Activated CD4-positive, alpha-beta T cell treated with anti-CD3 and anti-CD28 coated beads, Interleukin-2, amount 50 U/mL, for 1 hour (primary cell): ENCODE measurements around the gene TMED1.
"Not testable (repeated sequence)": the region's sequence is repeated elsewhere in the genome, so short reads cannot be mapped to it uniquely, and the experiment has no call there.

Source experiments
- DNase-seq: peaks from one replicate; pipeline ENCODE4 v3.0.0-alpha.2; 2020

TMED1 gene

DNA sequence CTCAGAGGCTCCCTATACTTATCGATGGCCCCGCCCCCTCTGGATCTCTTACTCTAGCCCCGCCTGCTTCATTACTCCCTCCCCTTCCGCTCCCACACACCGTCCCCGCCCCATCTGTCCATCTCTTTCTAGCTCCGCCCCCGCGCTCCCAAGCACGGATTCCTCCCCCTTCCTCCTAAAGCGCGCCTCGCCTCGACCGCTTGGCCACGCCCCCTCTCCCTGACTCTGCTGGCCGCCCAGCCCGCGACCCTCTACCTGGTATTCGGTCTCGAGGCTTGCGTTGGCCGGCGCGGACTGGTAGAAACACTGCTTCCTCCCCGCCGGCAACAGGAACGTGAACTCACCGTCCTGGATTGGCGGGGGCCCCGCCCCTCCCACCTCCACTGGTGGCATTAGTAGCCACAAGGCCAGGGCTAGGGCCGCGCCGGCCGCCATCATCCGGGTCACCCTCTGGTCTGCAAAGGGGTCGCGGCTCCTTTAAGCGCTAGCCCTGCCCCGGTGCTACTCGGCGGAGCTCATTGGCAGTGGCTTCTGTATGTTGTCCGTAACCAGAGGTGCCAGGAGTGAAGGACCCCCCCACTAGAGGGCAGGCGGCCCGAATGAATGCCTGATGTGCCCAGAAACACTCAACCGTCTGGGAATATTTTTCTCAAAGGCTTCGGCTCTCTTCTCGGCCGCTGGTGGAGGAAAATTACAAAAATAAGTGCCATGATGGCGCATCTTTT is at the start of gene TMED1:
TMED1 (minus strand) TSS at position 459 of the 725 bp plus-strand sequence; CDS start at position 438, 21 bp downstream.
- DNase-seq, result peak; percentile 97

GRCh38 chr19:10885201-10886169 is 49.5 kb upstream of the TMED1 start:
- DNase-seq, result no peak

DNA sequence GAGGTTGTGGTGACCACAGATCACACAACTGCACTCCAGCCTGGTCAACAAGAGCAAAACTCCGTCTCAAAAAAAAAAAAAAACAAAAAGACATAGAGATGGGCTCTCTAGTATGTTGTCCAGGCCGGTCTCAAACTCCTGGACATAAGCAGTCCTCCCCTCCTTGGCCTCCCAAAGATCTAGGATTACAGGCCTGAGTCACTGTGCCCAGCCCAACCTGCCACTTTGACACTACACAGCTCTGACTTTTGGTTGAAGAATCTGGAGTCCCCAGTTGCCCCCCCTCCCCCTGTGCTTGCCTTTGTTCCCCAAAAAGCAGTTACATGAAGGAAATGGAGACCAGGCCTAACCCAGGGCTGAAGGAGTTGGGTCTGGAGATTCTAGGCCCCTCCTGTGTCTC is 48.3 kb upstream of the TMED1 start:
- DNase-seq, result no peak

GRCh38 chr19:10882108-10882457 is 46.1 kb upstream of the TMED1 start:
- DNase-seq, result no peak

DNA sequence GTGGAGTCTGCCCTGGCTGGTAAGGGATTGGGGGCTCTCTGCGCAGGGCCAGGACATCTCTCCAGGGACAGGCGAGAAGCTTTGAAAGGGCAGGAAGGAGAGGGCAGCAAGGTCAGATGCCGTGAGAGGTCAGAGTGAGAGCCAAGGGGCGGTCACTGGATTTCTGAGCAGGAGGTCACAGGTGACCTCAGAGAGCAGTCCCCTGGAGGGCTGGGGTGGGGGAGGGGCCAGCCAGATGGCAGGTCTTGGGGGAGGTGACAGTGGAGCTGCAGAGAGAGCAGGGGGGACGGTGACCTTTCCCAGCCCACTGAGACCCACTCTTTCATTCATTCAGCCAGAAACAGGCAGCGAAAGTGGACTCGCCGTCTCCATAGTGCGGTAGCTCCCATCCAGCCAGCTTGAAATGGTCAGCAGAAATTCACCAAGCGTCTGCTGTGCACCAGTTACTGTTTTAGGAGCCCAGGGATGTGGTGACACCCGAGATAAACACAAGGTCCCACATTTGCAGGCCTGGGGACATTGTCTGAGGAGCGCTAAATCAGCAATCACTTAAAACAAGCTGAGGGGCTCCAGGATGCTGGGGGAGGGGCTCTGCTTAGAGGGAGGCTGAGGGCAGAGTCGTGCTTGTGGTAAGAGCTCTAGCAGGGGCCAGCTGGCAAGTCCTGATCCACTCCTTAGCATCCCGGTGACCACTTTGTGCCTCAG is 45.5 kb upstream of the TMED1 start:
- no peak for DNase-seq

DNA sequence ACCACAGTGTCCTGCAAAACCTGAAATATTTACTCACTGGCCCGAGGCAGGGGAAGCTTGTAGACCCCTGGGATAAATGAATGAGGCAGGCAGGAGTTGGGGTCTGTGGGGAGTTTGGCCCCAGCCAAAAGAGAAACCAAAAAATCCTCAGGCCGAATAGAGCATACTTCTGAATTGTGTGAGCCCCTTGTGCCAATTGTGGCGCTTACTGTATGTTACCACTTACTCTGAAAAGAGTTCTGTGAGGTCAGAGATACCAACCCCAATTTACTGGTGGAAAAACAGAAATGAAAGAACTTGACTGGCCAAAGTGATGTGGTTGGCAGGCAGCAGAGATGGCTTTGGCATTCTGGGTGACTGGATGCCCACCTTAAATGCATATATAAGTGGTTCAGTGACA is 42.2 kb upstream of the TMED1 start:
- no peak for DNase-seq

GRCh38 chr19:10877608-10878007 is 41.6 kb upstream of the TMED1 start:
- DNase-seq, result not testable (repeated sequence)

- no peak for DNase-seq
Observed at GRCh38 chr19:10876459-10877240, 40.6 kb upstream of the TMED1 start.

DNA sequence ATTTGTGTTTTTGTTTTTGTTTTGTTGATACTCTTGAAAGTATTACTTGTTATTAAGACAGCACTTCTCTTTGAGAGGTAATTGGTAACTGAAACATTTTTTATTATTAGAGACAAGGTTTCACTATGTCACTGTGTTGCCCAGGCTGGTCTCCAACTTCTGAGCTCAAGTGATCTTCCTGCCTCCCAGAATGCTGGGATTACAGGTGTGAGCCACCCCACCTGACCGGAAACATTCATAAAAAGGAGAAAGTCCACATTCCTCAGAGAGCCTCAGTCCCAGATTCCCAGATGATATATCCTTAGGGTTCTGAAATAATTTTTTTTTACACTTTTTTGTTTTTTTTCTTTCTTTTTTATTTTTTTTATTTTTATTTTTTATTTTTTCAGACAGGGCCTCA is 38.0 kb upstream of the TMED1 start:
- no peak for DNase-seq

DNA sequence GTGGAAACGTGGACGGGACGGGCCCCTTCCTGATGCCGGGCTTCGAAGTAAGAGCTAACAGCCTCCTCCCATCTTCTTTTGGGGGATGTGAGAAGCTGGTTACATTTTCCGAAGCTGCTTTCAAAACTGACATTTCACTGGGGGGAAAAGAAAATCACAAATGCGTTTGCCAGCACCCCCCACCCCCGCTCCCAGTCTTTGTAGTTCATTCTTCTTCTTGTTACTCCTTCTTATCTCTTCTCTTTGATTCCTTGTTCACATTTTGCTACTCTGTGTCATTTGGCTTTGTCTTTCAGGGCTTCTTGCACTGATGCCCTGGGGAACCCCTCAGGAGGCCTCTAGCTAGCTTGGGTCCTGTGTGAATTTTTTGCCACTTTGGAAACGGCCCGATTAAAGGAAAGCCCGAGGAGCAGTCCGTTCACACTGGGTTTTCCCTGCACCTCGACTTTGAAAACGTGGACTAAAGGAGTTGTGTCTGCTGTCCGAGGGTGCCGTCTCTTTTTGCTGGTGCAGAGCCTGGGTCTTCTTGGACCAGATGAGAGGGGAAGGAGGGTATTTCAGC is 36.6 kb upstream of the TMED1 start:
- no peak for DNase-seq

GRCh38 chr19:10871711-10872545 is 35.9 kb upstream of the TMED1 start:
- peak; percentile 9 for DNase-seq

DNA sequence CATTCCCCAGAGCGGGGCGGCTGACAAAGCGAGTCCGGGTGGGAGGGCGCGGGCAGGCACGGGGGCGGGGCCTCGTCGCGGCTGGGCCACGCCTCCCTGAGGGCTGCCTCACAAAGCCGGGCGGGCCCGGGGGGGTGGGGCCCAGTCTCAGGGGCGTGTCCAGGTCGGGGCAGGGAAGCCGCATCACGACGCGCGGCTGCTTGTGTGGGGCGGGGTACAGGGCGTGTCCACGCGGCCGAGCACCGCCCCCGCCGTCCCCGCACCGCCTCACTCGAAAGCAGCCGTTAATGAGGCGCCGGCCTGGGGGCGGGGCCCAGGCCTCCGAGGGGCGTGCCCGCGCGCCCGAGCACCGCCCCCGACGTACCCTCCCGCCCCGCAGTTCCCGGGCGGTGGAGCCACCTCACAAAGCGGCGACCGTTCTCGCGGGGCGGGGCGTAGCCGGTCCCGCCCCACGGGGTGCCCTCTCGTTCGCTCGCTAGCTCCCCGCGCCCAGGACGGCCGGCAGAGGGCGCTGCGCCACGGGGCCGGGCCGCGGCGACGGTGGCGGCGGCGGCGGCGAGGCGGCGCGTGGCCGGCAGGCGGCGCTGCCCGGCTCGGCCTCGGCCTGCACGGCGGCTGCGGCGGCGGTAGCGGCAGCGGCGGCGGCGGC is 35.1 kb upstream of the TMED1 start, which contains the start of gene CARM1:
CARM1 (plus strand) TSS at position 599 of the 649 bp plus-strand sequence. CDS start 150 bp downstream, outside the sequence.
- peak; percentile 99 for DNase-seq

DNA sequence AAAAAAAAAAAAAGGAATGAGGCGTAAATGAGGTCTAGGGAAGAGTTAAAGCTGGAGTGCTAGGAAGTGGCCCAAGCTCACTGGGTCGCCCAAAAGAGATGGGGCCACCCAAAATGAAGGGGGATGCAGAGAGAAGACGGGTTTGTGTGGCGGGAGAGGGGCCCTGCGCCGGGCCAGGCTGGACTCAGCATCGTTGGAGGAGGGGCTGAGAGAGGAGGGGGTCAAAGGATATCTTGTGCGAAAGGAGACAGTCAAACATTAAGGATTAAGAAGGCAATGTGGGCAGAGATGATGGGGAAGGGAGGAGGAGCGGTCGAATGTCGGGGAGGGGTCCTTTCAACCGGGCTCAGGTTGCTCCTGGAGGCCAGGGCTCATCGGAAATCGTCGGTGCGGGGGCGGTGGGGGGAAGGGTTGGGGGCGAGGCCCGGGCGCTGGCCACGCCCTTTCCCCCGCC is 34.5 kb upstream of the TMED1 start:
- DNase-seq, result no peak

- not testable (repeated sequence) for DNase-seq
Observed at GRCh38 chr19:10869872-10870311, 33.9 kb upstream of the TMED1 start.

GRCh38 chr19:10868872-10869547 is 33.0 kb upstream of the TMED1 start:
- DNase-seq, result no peak

GRCh38 chr19:10866495-10866894 is 30.5 kb upstream of the TMED1 start:
- no peak for DNase-seq

- DNase-seq, result peak; percentile 80
Observed at GRCh38 chr19:10864538-10864899, 28.5 kb upstream of the TMED1 start.

GRCh38 chr19:10863107-10863717 is 27.2 kb upstream of the TMED1 start:
- DNase-seq, result no peak

DNA sequence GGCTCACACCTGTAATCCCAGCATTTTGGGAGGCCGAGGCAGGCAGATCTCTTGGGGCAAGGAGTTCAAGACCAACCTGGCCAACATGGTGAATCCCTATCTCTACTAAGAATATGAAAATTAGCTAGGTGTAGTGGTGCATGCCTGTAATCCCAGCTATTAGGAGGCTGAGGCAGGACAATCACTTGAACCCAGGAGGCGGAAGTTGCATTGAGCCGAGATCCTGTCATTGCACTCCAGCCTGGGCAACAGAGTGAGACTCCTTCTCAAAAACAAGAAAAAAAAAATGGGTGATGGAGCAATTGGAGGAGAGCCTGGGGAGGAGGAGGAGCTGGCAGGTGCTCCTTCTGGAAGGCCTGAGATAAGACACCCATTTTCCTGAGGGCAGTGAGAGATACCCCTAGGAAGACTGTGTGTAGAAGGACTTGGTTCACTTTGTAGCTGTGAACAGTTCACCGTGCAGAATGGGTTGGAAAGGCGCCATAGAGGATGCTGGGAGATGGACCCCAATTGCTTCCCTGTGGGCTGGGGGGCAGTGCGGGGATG is 26.6 kb upstream of the TMED1 start:
- DNase-seq, result no peak
